T-helper 9 cell (primary cell): ENCODE measurements around the gene PNMA3.
A peak's percentile ranks its signal among the peaks of the same experiment; 100 is the strongest.
"Not testable (repeated sequence)": the region's sequence is repeated elsewhere in the genome, so short reads cannot be mapped to it uniquely, and the experiment has no call there.

ENCODE experiments used
- DNase-seq: peaks from one replicate; pipeline ENCODE4 v3.0.0-alpha.2; 2020
- total RNA-seq, 2 donors: gene quantifications; one replicate each; lab custom pipeline; 2026; lab: John Stamatoyannopoulos, UW

Gene PNMA3
- 8.5 to 10.6 reads per million in 2 donors for total RNA-seq

GRCh38 chrX:153055871-153056749 is at the start of gene PNMA3:
TSS of gene PNMA3 (plus strand) at chrX:153056470. CDS start at chrX:153057056, 586 bp downstream.
- DNase-seq: no peak

GRCh38 chrX:153017174-153017573 is 39.1 kb upstream of the PNMA3 start:
- not testable (repeated sequence) for DNase-seq

GRCh38 chrX:153019166-153019565 is 37.1 kb upstream of the PNMA3 start:
- no peak for DNase-seq

- not testable (repeated sequence) for DNase-seq
Observed at GRCh38 chrX:153026501-153026900, 29.8 kb upstream of the PNMA3 start.

GRCh38 chrX:153028487-153028886 is 27.8 kb upstream of the PNMA3 start:
- not testable (repeated sequence) for DNase-seq

- no peak for DNase-seq
Observed at GRCh38 chrX:153029162-153029561, 27.1 kb upstream of the PNMA3 start.

GRCh38 chrX:153029875-153030274 is 26.4 kb upstream of the PNMA3 start:
- DNase-seq: no peak

GRCh38 chrX:153030801-153031200 is 25.5 kb upstream of the PNMA3 start:
- DNase-seq: no peak

- peak; percentile 52 for DNase-seq
Observed at GRCh38 chrX:153032397-153033118, 23.7 kb upstream of the PNMA3 start.

GRCh38 chrX:153049093-153049492 is 7.2 kb upstream of the PNMA3 start:
- no peak for DNase-seq

GRCh38 chrX:153052534-153052933 is 3.7 kb upstream of the PNMA3 start:
- DNase-seq: no peak

- no peak for DNase-seq
Observed at GRCh38 chrX:153057281-153057680, 1.0 kb downstream of the PNMA3 start.

GRCh38 chrX:153059191-153060094 is 3.2 kb downstream of the PNMA3 start:
- DNase-seq: no peak

GRCh38 chrX:153060095-153060445 is 3.8 kb downstream of the PNMA3 start:
- no peak for DNase-seq

GRCh38 chrX:153061732-153062131 is 5.5 kb downstream of the PNMA3 start:
- DNase-seq: no peak

- no peak for DNase-seq
Observed at GRCh38 chrX:153063315-153063714, 7.0 kb downstream of the PNMA3 start.

- DNase-seq: no peak
Observed at GRCh38 chrX:153064061-153064460, 7.8 kb downstream of the PNMA3 start.

GRCh38 chrX:153065389-153065788 is 9.1 kb downstream of the PNMA3 start:
- DNase-seq: no peak

- DNase-seq: not testable (repeated sequence)
Observed at GRCh38 chrX:153066402-153066801, 10.1 kb downstream of the PNMA3 start.

- DNase-seq: not testable (repeated sequence)
Observed at GRCh38 chrX:153071909-153072583, 15.8 kb downstream of the PNMA3 start, which contains the start of gene PNMA6A. TSS of gene PNMA6A (plus strand) at chrX:153072454. CDS start at chrX:153073063, 609 bp downstream.

GRCh38 chrX:153073331-153073730 is 17.1 kb downstream of the PNMA3 start:
- not testable (repeated sequence) for DNase-seq
